Dermis blood vessel endothelial cell (primary cell): ENCODE measurements around the gene RCSD1. TPM values are rescaled to one million over a fixed set of nuclear protein-coding genes. Genes with fewer than 3 reads are reported as not detected.

ENCODE experiments used
- DNase-seq: peaks from one replicate; pipeline ENCODE4 v3.0.0; 2010
- total RNA-seq: library from RNA; depleted of rRNA; stranded (reverse); fragments of >200 nt; gene quantifications from 2 replicates; pipeline ENCODE4 v1.2.3, GENCODE V29; 2014

RCSD1 gene
- total RNA-seq, 1 donor from 2014 or later: 49.2 TPM

- DNase-seq: no peak
Observed at GRCh38 chr1:167644551-167644950, 14.5 kb downstream of the RCSD1 start.

GRCh38 chr1:167645140-167645541 lies 15.1 kb downstream of the RCSD1 start:
- no peak for DNase-seq

GRCh38 chr1:167645625-167646414 lies 15.8 kb downstream of the RCSD1 start:
- no peak for DNase-seq

- DNase-seq: peak; percentile 27
Observed at GRCh38 chr1:167648252-167648849, 18.3 kb downstream of the RCSD1 start.

- peak; percentile 47 for DNase-seq
Observed at GRCh38 chr1:167648978-167649744, 19.1 kb downstream of the RCSD1 start.

- DNase-seq: peak; percentile 33
Observed at GRCh38 chr1:167650269-167651160, 20.5 kb downstream of the RCSD1 start.

GRCh38 chr1:167651161-167651693 lies 21.2 kb downstream of the RCSD1 start:
- DNase-seq: no peak

- peak; percentile 88 for DNase-seq
Observed at GRCh38 chr1:167654975-167655575, 25.0 kb downstream of the RCSD1 start.

GRCh38 chr1:167656657-167657056 lies 26.6 kb downstream of the RCSD1 start:
- DNase-seq: no peak

GRCh38 chr1:167658574-167659328 lies 28.7 kb downstream of the RCSD1 start:
- DNase-seq: peak; percentile 27

- DNase-seq: peak; percentile 41
Observed at GRCh38 chr1:167659450-167659849, 29.4 kb downstream of the RCSD1 start.

GRCh38 chr1:167659881-167660280 lies 29.8 kb downstream of the RCSD1 start:
- DNase-seq: no peak

- DNase-seq: peak; percentile 72
Observed at GRCh38 chr1:167661527-167662426, 31.7 kb downstream of the RCSD1 start.

GRCh38 chr1:167663002-167663772 lies 33.2 kb downstream of the RCSD1 start:
- DNase-seq: peak; percentile 43

GRCh38 chr1:167665469-167665868 lies 35.4 kb downstream of the RCSD1 start:
- no peak for DNase-seq

- no peak for DNase-seq
Observed at GRCh38 chr1:167666416-167666815, 36.4 kb downstream of the RCSD1 start.

- no peak for DNase-seq
Observed at GRCh38 chr1:167667536-167667935, 37.5 kb downstream of the RCSD1 start.

GRCh38 chr1:167668108-167668507 lies 38.1 kb downstream of the RCSD1 start:
- DNase-seq: no peak
